ENCODE data around the gene BRI3BP. TPM values are rescaled to one million over a fixed set of nuclear protein-coding genes. Genes with fewer than 3 reads are reported as not detected.

The BRI3BP gene
- total and polyA plus RNA-seq, 9 of the 15 experiments (the other 6 are each of a cell fraction or from before 2014, with no cell fraction given): 12.3 to 25.0 (median 16.6) TPM

DNA sequence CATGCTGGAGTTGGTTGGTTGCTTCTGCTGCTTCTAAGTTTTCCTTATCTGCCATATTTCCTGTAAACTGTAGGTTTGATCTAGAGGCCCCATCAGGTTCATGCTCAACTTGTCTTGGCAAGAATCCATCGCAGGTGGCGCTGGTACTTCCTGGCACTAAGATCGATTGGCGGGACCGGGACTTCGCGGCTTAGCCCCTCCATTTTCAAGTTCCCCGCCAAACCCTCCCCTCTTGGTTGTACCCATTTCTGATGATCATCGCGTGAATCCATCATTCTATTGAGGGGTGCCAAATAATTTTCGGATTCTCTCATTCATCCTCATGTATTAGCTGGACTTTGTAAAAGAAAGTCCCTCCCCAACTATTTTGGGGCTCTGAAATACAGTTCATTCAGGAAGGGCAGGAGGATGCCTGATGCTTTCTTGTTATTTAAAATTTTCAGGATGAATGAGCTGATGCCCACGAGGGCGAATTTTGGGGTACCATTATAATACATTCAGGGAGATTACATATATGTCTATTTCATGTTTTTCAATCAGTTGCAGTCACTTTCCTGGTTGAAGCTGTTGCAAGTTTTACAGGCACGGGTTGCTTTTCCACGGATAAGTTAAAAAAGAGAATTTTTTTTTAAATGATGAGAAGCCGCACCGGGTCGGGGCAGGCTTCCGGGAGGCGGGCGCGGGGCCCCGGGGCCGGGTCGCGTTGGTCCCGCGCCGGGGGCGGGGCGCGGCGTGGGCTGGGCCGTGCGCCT is 395 bp upstream of the BRI3BP start (continued):
- TF ChIP-seq ARID2 (IDR thresholded peaks at IDR 0.05): no peak
- no peak for TF ChIP-seq CBX2 (IDR thresholded peaks at IDR 0.05; ENCODE audit: insufficient read depth, low read length, poor library complexity, severe bottlenecking)
- no peak for TF ChIP-seq KAT2B (IDR thresholded peaks at IDR 0.05; ENCODE audit: low read depth, low read length)
- TF ChIP-seq, protein P1, sequence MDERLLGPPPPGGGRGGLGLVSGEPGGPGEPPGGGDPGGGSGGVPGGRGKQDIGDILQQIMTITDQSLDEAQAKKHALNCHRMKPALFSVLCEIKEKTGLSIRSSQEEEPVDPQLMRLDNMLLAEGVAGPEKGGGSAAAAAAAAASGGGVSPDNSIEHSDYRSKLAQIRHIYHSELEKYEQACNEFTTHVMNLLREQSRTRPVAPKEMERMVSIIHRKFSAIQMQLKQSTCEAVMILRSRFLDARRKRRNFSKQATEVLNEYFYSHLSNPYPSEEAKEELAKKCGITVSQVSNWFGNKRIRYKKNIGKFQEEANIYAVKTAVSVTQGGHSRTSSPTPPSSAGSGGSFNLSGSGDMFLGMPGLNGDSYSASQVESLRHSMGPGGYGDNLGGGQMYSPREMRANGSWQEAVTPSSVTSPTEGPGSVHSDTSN (CRISPR knock-in tag; IDR thresholded peaks at IDR 0.05; ENCODE audit: low read depth): no peak
- TF ChIP-seq, protein P1 (tag; conservative IDR thresholded peaks at IDR 0.05; ENCODE audit: low read depth): 0 out of 2 replicates have a peak, but pooled peaks have one; percentile 16
- 0 out of 2 replicates have a peak, but pooled peaks have one; percentile 42 for TF ChIP-seq SMARCE1 (IDR thresholded peaks at IDR 0.05)
- no peak for TF ChIP-seq ZFP30 (CRISPR knock-in tag; IDR thresholded peaks at IDR 0.05; ENCODE audit: borderline replicate concordance)
- TF ChIP-seq ETV5 (CRISPR knock-in tag; IDR thresholded peaks at IDR 0.05; ENCODE audit: low read depth): peak; percentile 76
- no peak for TF ChIP-seq ZNF197 (CRISPR knock-in tag; IDR thresholded peaks at IDR 0.05; ENCODE audit: low read depth)
- no peak for TF ChIP-seq REST (IDR thresholded peaks at IDR 0.05; ENCODE audit: borderline replicate concordance)
- no peak for TF ChIP-seq REST (CRISPR knock-in tag; IDR thresholded peaks at IDR 0.05; ENCODE audit: low read depth)
- no peak for TF ChIP-seq ZNF717 (CRISPR knock-in tag; IDR thresholded peaks at IDR 0.05)
- TF ChIP-seq NFRKB (IDR thresholded peaks at IDR 0.05; ENCODE audit: low read depth): peak; percentile 53; the same call in 1 of the 2 replicates
- TF ChIP-seq ATF1 (CRISPR knock-in tag; IDR thresholded peaks at IDR 0.05): no peak
- peak; percentile 27 for TF ChIP-seq ATF1 (tag; IDR thresholded peaks at IDR 0.05)
- TF ChIP-seq CREM (IDR thresholded peaks at IDR 0.05; ENCODE audit: low read depth): peak; percentile 51; the same call in 1 of the 2 replicates
- TF ChIP-seq EP400 (IDR thresholded peaks at IDR 0.05): peak; percentile 46
- no peak for TF ChIP-seq ZNF41 (CRISPR knock-in tag; conservative IDR thresholded peaks at IDR 0.05)
